Skeletal muscle cell (primary cell): ENCODE measurements around the gene COL17A1.

ENCODE experiments used
- DNase-seq: peaks from one replicate; pipeline ENCODE4 v3.0.0-alpha.2; 2010; ENCODE audit warnings: low read depth
- H3K4me3 ChIP-seq: 2 replicates; pipeline ENCODE4 v1.5.1; 2011; ENCODE audit warnings: low read depth, mild to moderate bottlenecking, control low read depth, low read length, moderate library complexity

The COL17A1 gene

GRCh38 chr10:104099269-104099668 is 13.6 kb upstream of the COL17A1 start:
- H3K4me3 ChIP-seq = no peak overlapping the region
- DNase-seq = peak; percentile 25

GRCh38 chr10:104098358-104098925 is 12.8 kb upstream of the COL17A1 start:
- no peak overlapping the region for H3K4me3 ChIP-seq
- DNase-seq = no peak

GRCh38 chr10:104096692-104097091 is 11.0 kb upstream of the COL17A1 start:
- H3K4me3 ChIP-seq = no peak overlapping the region
- DNase-seq = no peak

- no peak for DNase-seq
- H3K4me3 ChIP-seq = no peak overlapping the region
Observed at GRCh38 chr10:104092749-104093148, 7.1 kb upstream of the COL17A1 start.

- H3K4me3 ChIP-seq = no peak overlapping the region
- DNase-seq = no peak
Observed at GRCh38 chr10:104090611-104091010, 4.9 kb upstream of the COL17A1 start.

GRCh38 chr10:104089621-104090020 is 3.9 kb upstream of the COL17A1 start:
- DNase-seq = no peak

GRCh38 chr10:104088239-104088638 is 2.6 kb upstream of the COL17A1 start:
- no peak for DNase-seq
- H3K4me3 ChIP-seq = no peak overlapping the region

More at GRCh38 chr10:104089621-104090020, 3.9 kb upstream of the COL17A1 start:
- no peak overlapping the region for H3K4me3 ChIP-seq

- DNase-seq = no peak
- no peak overlapping the region for H3K4me3 ChIP-seq
Observed at GRCh38 chr10:104084482-104085142, 1.1 kb downstream of the COL17A1 start.

GRCh38 chr10:104081998-104082397 is 3.7 kb downstream of the COL17A1 start:
- no peak for DNase-seq
- no peak overlapping the region for H3K4me3 ChIP-seq

- no peak for DNase-seq
- no peak overlapping the region for H3K4me3 ChIP-seq
Observed at GRCh38 chr10:104080762-104081161, 4.9 kb downstream of the COL17A1 start.

GRCh38 chr10:104077663-104078151 is 8.0 kb downstream of the COL17A1 start:
- H3K4me3 ChIP-seq = no peak overlapping the region
- DNase-seq = no peak

GRCh38 chr10:104077247-104077646 is 8.4 kb downstream of the COL17A1 start:
- no peak overlapping the region for H3K4me3 ChIP-seq
- DNase-seq = no peak

GRCh38 chr10:104076743-104077160 is 8.9 kb downstream of the COL17A1 start:
- peak; percentile 31 for DNase-seq
- no peak overlapping the region for H3K4me3 ChIP-seq

GRCh38 chr10:104074505-104074904 is 11.2 kb downstream of the COL17A1 start:
- DNase-seq = no peak

GRCh38 chr10:104072786-104073185 is 12.9 kb downstream of the COL17A1 start:
- H3K4me3 ChIP-seq = no peak overlapping the region
- no peak for DNase-seq

More at GRCh38 chr10:104074505-104074904, 11.2 kb downstream of the COL17A1 start:
- no peak overlapping the region for H3K4me3 ChIP-seq

- no peak overlapping the region for H3K4me3 ChIP-seq
- no peak for DNase-seq
Observed at GRCh38 chr10:104069613-104070012, 16.1 kb downstream of the COL17A1 start.

- DNase-seq = no peak
- no peak overlapping the region for H3K4me3 ChIP-seq
Observed at GRCh38 chr10:104067525-104067924, 18.2 kb downstream of the COL17A1 start.

- DNase-seq = no peak
- no peak overlapping the region for H3K4me3 ChIP-seq
Observed at GRCh38 chr10:104066945-104067344, 18.7 kb downstream of the COL17A1 start.

GRCh38 chr10:104065748-104066147 is 19.9 kb downstream of the COL17A1 start:
- no peak overlapping the region for H3K4me3 ChIP-seq
- DNase-seq = no peak

GRCh38 chr10:104061196-104061595 is 24.5 kb downstream of the COL17A1 start:
- no peak for DNase-seq
- no peak overlapping the region for H3K4me3 ChIP-seq

GRCh38 chr10:104059364-104059763 is 26.3 kb downstream of the COL17A1 start:
- H3K4me3 ChIP-seq = no peak overlapping the region
- DNase-seq = no peak
